ENCODE data around the gene SLIT3.

The SLIT3 gene

DNA sequence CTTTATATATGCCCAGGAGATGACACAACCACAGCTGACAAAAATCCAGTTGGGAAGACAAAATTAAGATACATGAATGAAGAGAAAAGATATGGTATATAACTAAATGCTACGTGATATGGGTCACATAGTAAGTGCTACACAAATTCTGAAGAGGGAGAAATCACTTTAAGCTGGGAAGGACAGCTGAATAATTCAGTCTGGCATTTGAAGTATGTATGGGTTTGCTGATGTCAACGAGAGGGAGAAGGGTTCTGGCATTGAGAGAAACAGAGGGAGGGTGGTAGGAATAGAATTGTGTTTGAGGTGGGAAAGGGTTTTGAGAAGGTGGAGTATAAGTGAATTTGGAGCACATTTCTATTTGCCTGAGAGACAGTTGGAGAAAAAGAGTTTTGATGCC lies 6.7 kb upstream of the SLIT3 start:
- TF ChIP-seq, protein P1, sequence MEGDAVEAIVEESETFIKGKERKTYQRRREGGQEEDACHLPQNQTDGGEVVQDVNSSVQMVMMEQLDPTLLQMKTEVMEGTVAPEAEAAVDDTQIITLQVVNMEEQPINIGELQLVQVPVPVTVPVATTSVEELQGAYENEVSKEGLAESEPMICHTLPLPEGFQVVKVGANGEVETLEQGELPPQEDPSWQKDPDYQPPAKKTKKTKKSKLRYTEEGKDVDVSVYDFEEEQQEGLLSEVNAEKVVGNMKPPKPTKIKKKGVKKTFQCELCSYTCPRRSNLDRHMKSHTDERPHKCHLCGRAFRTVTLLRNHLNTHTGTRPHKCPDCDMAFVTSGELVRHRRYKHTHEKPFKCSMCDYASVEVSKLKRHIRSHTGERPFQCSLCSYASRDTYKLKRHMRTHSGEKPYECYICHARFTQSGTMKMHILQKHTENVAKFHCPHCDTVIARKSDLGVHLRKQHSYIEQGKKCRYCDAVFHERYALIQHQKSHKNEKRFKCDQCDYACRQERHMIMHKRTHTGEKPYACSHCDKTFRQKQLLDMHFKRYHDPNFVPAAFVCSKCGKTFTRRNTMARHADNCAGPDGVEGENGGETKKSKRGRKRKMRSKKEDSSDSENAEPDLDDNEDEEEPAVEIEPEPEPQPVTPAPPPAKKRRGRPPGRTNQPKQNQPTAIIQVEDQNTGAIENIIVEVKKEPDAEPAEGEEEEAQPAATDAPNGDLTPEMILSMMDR (conservative IDR thresholded peaks at IDR 0.05; ENCODE audit: low read depth, low read length), result no peak
- H3K4me3 ChIP-seq (ENCODE audit: low read depth, low read length), result no peak overlapping the region
- DNase-seq (ENCODE audit: low read depth), result no peak

DNA sequence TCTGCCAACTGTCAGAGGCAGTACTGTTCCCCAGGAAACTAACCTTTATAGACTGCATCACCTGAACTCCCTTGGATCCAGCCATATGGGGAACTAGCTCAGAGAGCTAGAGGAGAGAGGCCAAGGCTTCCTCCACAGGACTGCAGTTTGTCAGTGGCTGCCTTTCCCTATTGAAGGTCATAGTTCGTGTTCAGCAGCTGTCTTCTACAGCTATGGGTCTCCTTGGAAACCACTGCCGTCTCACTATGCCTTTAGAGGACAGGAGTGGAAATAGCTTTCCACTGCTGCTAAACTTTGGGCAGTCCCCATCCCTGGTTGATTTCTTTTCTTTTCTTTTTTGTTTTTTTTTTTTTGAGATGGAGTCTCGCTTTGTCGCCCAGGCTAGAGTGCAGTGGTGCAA lies 4.4 kb upstream of the SLIT3 start:
- H3K4me3 ChIP-seq (ENCODE audit: low read depth, low read length), result no peak overlapping the region
- no peak for DNase-seq (ENCODE audit: low read depth)
- TF ChIP-seq, protein P1 (conservative IDR thresholded peaks at IDR 0.05; ENCODE audit: low read depth, low read length), result no peak

- TF ChIP-seq, protein P1 (conservative IDR thresholded peaks at IDR 0.05; ENCODE audit: low read depth, low read length), result no peak
- H3K4me3 ChIP-seq (ENCODE audit: low read depth, low read length), result no peak overlapping the region
- no peak for DNase-seq (ENCODE audit: low read depth)
Measured at GRCh38 chr5:169304175-169304574, 3.2 kb upstream of the SLIT3 start.

DNA sequence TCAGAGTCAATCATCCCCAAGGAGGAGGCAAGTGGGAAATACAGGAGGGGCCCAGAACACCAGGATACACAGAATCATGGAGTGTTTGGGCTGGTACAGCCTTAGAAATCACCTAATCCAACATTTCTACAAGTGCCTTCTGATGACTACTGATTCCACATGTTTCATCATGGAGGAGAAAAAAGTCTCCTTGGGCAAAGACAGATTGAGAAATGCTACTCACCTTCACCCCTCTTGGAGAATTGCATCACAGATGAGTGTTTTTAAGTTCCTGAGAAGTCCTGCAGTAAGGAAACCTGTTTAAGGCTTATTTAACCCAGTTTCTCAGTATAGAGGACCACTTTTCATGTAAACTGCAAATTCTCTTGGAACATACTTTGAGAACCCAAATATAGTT lies 2.2 kb upstream of the SLIT3 start:
- DNase-seq (ENCODE audit: low read depth), result no peak
- TF ChIP-seq, protein P1 (conservative IDR thresholded peaks at IDR 0.05; ENCODE audit: low read depth, low read length), result no peak
- H3K4me3 ChIP-seq (ENCODE audit: low read depth, low read length), result no peak overlapping the region

GRCh38 chr5:169302491-169303118 lies 1.7 kb upstream of the SLIT3 start:
- H3K4me3 ChIP-seq (ENCODE audit: low read depth, low read length), result no peak overlapping the region
- TF ChIP-seq, protein P1 (conservative IDR thresholded peaks at IDR 0.05; ENCODE audit: low read depth, low read length), result peak; percentile 95
- DNase-seq (ENCODE audit: low read depth), result peak; percentile 88

DNA sequence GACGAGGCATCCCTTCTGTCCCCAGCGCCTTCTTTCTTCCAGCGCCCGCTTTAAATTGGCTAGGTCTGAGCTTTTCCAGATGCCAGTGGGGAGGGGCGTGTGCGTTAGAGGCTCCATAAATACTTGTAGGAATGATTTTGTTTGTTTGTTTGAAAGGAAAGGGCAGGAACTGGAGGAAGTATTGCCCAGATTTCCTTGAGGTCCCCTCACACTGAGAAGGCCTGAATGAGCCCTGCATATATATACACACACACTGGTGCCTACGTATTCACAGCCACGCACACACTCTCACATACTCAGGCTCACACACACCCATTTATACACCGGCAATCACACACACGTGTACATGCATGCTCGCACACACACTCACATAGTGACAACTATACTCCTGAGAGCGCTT lies 1.0 kb upstream of the SLIT3 start:
- no peak for DNase-seq (ENCODE audit: low read depth)
- H3K4me3 ChIP-seq (ENCODE audit: low read depth, low read length), result no peak overlapping the region
- TF ChIP-seq, protein P1 (conservative IDR thresholded peaks at IDR 0.05; ENCODE audit: low read depth, low read length), result no peak

DNA sequence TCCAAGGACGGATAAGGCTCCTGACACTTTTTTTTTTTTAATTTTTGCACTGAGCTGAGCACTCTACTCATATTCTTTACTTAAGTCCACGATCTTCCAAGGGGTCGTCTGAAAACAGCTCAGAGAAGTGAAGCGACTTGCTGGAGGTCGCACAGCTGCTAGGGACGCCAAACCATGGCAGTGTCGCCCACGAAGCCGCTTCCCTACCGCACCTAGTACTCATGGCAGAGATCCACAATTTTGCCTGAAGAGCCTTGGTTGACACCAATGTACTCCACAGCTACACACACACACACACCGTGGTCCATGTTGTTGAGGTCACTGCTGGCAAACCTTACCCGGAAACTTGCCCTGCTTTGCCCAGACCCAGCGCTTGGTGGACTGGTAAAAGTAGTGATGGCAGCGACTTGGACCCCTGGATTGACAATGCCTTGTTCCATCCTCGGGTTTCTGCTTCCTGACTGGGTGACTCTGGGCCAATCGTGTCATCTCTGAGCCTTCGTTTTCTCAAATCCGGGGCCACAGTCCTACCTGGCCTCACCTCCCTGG lies 521 bp upstream of the SLIT3 start:
- no peak for DNase-seq (ENCODE audit: low read depth)
- TF ChIP-seq, protein P1 (conservative IDR thresholded peaks at IDR 0.05; ENCODE audit: low read depth, low read length), result no peak
- H3K4me3 ChIP-seq (ENCODE audit: low read depth, low read length), result peak overlapping the region; percentile 18
